GM18498 (cell line): Measurements from ENCODE around the gene TMEM247.

ENCODE experiments used
- ATAC-seq: cut with Tn5 transposase; IDR thresholded peaks from one replicate; pipeline ENCODE4 v1.9.1; 2021; ENCODE audit warnings: mild to moderate bottlenecking, moderate library complexity; ENCODE audit not compliant: unreplicated experiment

TMEM247 gene

GRCh38 chr2:46488389-46488788, 9.0 kb downstream of the TMEM247 start:
- no peak for ATAC-seq

GRCh38 chr2:46489423-46490174, 10.2 kb downstream of the TMEM247 start:
- no peak for ATAC-seq

- peak; percentile 47 for ATAC-seq
Observed at GRCh38 chr2:46490521-46491141, 11.3 kb downstream of the TMEM247 start.

- no peak for ATAC-seq
Observed at GRCh38 chr2:46492301-46492700, 12.9 kb downstream of the TMEM247 start.

GRCh38 chr2:46493241-46493970, 14.0 kb downstream of the TMEM247 start:
- peak; percentile 80 for ATAC-seq

- no peak for ATAC-seq
Observed at GRCh38 chr2:46493971-46494250, 14.5 kb downstream of the TMEM247 start.

- ATAC-seq: no peak
Observed at GRCh38 chr2:46494596-46494995, 15.2 kb downstream of the TMEM247 start.

GRCh38 chr2:46495231-46496030, 16.1 kb downstream of the TMEM247 start:
- ATAC-seq: no peak

- no peak for ATAC-seq
Observed at GRCh38 chr2:46497766-46498165, 18.4 kb downstream of the TMEM247 start.

GRCh38 chr2:46498681-46499080, 19.3 kb downstream of the TMEM247 start:
- ATAC-seq: no peak

GRCh38 chr2:46499392-46499785, 20.0 kb downstream of the TMEM247 start:
- no peak for ATAC-seq

- no peak for ATAC-seq
Observed at GRCh38 chr2:46500801-46501200, 21.4 kb downstream of the TMEM247 start.

GRCh38 chr2:46502291-46502885, 23.0 kb downstream of the TMEM247 start:
- ATAC-seq: no peak

GRCh38 chr2:46503686-46504085, 24.3 kb downstream of the TMEM247 start:
- ATAC-seq: no peak

GRCh38 chr2:46504221-46504620, 24.9 kb downstream of the TMEM247 start:
- ATAC-seq: no peak

GRCh38 chr2:46504685-46505471, 25.5 kb downstream of the TMEM247 start:
- ATAC-seq: no peak

- no peak for ATAC-seq
Observed at GRCh38 chr2:46505472-46505783, 26.1 kb downstream of the TMEM247 start.

- no peak for ATAC-seq
Observed at GRCh38 chr2:46506131-46506706, 26.9 kb downstream of the TMEM247 start.

GRCh38 chr2:46508312-46508711, 28.9 kb downstream of the TMEM247 start:
- ATAC-seq: no peak

GRCh38 chr2:46508759-46509158, 29.4 kb downstream of the TMEM247 start:
- no peak for ATAC-seq
